GM21381 (cell line): ENCODE results near the gene TLE6.
A peak's percentile ranks its signal among the peaks of the same experiment; 100 is the strongest.
"Not testable (repeated sequence)": the region's sequence is repeated elsewhere in the genome, so short reads cannot be mapped to it uniquely, and the experiment has no call there.

Source experiments
- ATAC-seq: cut with Tn5 transposase; IDR thresholded peaks from one replicate; pipeline ENCODE4 v1.9.1; 2021; ENCODE audit warnings: mild to moderate bottlenecking, moderate library complexity; ENCODE audit not compliant: unreplicated experiment

Gene TLE6

GRCh38 chr19:2977001-2977745 lies at the start of gene TLE6:
Gene TLE6, plus strand, starts transcription at chr19:2977564. Its CDS starts 670 bp downstream, at chr19:2978234.
- ATAC-seq = peak; percentile 91

DNA sequence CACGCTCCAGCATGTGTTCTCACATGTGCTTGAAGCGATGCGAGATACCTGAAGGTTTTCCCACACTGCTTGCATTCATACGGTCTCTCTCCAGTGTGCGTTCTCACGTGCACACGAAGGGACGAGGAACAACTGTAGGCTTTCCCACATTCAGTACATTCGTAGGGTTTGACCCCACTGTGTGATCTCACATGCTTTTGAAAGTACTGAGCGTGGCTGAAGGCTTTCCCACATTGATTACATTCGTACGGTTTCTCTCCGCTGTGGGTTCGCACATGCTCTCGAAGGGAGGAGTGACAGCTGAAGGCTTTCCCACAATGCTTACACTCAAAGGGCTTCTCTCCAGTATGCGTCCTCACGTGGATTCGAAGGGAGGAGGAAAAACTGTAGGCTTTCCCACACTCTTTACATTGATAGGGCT lies 43.9 kb upstream of the TLE6 start:
- ATAC-seq = no peak

GRCh38 chr19:2935863-2936262 lies 41.5 kb upstream of the TLE6 start:
- ATAC-seq = not testable (repeated sequence)

- ATAC-seq = no peak
Observed at GRCh38 chr19:2942928-2943640, 34.3 kb upstream of the TLE6 start.

GRCh38 chr19:2944403-2944774 lies 33.0 kb upstream of the TLE6 start:
- no peak for ATAC-seq

- ATAC-seq = peak; percentile 96
Observed at GRCh38 chr19:2944775-2945574, 32.4 kb upstream of the TLE6 start, which contains the start of gene ZNF77. Gene ZNF77, minus strand, starts transcription at chr19:2944971. Its CDS starts 131 bp downstream, at chr19:2944840.

DNA sequence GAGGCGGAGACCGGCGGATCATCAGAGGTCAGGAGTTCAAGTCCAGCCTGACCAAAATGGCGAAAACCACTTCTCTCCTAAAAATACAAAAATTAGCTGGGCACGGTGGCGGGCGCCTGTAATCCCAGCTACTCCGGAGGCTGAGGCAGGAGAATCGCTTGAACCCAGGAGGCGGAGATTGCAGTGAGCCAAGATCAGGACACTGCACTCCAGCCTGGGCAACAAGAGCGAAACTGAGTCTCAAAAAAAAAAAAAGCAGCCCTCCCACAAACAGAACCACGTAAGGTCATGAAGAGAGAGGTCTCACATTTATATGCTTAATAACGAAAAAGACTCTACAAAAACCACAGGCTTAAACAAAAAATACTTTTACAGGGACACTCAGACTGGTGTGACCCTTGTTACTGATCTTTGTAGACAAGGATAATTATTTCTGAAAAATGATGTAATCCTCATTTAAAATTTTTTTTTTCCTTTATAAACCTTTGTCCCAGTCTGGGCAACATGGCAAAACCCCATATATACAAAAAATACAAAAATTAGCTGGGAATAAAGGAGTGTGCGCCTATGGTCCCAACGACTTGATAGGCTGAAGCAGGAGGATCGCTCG lies 31.7 kb upstream of the TLE6 start:
- no peak for ATAC-seq

GRCh38 chr19:2949939-2950285 lies 27.5 kb upstream of the TLE6 start:
- ATAC-seq = no peak

DNA sequence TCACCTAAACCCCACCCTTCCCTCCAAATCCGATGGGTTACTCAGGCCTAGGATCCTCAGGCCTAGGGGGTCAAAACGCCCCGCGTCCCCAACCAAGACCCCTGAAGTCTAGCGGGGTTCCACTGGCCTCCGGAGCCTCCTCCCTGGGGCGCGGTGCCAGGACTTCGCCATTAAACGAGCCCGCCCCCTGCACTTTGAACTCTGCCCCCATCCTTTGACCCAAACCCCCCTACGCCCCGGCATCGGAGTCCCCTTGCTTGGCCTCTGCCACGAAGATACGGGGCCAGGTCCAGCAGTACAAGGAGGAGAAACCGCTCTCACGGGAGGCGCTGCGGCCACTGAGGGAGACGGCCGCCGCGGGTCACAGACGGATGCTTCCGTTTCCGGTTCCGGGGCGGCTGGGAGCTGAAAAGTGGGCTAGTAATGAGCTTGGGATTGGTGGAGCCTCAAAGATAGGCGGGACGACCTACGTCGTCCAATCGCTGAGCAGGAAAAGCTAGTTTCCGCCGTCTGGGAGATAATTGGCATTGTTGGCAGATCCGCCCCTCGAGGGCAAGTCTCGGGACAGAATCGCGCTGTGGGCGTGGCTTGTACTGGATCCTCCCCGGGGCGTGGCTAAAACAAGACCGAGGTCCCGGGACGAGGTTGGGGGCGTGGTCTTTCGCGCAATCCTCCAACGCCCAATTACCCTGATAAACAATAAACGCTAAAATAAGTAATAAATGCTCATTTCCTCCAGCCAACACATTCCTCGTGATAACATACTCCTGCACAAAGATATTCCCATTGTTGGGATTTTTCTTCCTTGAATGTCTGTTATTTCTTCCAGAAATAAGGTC lies 26.9 kb upstream of the TLE6 start:
- peak; percentile 93 for ATAC-seq

- ATAC-seq = no peak
Observed at GRCh38 chr19:2952953-2953481, 24.3 kb upstream of the TLE6 start.

GRCh38 chr19:2957160-2957559 lies 20.2 kb upstream of the TLE6 start:
- ATAC-seq = no peak

DNA sequence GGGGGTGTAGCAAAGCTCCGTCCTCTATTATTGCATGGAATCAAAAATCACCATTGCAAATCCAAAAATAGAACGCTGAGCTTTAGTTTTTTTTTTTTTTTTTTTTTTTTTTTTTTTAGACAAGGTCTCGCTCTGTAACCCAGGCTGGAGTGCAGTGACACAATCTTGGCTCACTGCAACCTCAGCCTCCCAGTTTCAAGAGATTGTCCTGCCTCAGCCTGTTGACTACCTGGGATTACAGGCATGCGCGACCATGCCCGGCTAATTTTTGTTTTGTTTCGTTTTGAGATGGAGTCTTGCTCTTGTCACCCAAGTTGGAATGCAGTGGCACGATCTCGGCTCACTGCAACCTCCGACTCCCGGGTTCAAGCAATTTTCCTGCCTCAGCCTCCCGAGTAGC lies 17.2 kb upstream of the TLE6 start:
- ATAC-seq = no peak

DNA sequence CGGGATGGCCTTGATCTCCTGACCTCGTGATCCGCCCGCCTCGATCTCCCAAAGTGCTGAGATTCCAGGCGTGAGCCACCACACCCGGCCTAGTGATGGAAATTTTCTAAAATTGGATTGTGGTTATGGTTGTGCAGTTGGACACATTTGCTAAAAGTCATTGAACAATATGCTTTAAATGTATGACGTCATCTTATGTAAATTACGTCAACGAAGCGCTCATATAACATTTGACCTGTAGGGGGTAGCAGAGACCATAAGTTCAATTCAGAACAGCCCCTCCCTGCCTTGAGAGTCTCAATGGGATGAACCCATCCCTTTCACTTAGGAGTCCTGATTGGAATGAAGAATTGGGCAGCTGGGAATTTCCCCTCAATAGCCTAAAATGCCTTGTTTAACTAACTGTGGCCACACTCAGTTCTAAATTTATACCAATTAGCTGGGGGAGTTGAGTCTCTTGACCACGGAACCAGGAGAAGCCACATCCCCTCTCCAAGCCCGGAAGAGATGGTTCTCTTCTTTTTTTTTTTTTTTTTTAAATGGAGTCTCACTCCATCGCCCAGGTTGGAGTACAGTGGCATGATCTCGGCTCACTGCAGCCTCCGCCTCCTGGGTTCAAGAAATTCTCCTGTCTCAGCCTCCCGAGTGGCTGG lies 15.2 kb upstream of the TLE6 start:
- ATAC-seq = no peak

- no peak for ATAC-seq
Observed at GRCh38 chr19:2963122-2963521, 14.2 kb upstream of the TLE6 start.

DNA sequence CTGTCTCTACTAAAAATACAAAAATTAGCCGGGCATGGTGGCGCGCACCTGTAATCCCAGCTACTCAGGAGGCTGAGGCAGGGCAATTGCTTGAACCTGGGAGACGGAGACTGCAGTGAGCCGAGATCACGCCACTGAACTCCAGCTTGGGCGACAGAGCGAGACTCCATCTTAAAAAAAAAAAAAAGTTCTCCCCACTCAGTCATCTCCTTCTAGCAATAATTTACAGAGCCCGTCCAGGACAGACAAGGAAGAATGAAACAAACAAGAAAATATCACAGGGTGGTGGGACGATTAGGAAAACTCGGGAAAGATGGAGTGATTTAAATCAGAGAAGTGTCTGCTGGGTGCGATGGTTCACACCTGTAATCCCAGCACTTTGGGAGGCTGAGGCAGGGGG lies 13.7 kb upstream of the TLE6 start:
- not testable (repeated sequence) for ATAC-seq

- no peak for ATAC-seq
Observed at GRCh38 chr19:2964874-2965273, 12.5 kb upstream of the TLE6 start.

GRCh38 chr19:2967972-2968371 lies 9.4 kb upstream of the TLE6 start:
- ATAC-seq = no peak

DNA sequence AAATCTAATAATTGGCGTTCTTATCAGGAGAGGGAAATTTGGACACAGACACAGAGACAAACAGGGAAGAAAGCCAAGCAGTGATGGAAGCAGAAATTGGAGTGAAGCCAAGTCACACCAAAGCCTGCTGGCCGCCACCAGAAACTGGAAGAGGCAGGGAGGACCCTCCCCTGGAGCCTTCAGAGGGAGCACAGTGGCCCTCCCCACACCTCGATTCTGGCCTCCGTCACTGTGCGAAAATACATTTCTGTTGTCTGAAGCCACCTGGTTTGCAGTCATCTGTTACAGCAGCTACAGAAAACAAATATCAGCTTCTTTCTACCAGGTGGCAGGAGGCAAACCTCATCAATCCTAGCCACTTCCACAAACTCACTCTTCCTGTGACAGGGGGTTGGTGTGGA lies 8.3 kb upstream of the TLE6 start:
- ATAC-seq = no peak

GRCh38 chr19:2970201-2970835 lies 7.0 kb upstream of the TLE6 start:
- no peak for ATAC-seq
